GM18499 (cell line): Measurements from ENCODE around the gene PRG3.
A peak's percentile ranks its signal among the peaks of the same experiment; 100 is the strongest.

Experiments
- ATAC-seq: cut with Tn5 transposase; IDR thresholded peaks from one replicate; pipeline ENCODE4 v1.9.1; 2021; ENCODE audit warnings: moderate number of reproducible peaks; ENCODE audit not compliant: insufficient read depth, unreplicated experiment

PRG3 gene, protein sequence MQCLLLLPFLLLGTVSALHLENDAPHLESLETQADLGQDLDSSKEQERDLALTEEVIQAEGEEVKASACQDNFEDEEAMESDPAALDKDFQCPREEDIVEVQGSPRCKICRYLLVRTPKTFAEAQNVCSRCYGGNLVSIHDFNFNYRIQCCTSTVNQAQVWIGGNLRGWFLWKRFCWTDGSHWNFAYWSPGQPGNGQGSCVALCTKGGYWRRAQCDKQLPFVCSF

DNA sequence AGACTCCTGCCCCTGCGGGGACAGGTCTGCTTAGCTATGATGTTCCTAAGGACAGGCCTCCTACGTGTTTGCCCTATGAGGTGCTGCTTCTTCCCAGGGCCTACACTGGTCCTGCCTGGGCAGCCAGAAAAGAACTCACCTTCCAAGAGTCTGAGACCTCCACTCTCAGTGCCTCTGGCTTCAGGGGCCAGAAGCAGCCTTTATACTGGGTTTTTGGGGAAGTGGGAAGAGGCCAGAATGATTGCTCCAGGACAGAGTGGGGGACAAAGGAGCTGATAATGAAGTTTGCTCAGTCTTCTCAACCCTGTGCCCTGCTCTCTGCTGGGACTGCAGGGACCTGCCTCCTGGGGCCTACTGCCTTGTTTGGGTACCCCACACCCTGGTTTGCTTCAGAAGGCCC, at the start of gene PRG3:
TSS of gene PRG3 (minus strand) at position 176 of the 400 bp plus-strand sequence. CDS start 442 bp downstream, outside the sequence.
- ATAC-seq, result no peak

DNA sequence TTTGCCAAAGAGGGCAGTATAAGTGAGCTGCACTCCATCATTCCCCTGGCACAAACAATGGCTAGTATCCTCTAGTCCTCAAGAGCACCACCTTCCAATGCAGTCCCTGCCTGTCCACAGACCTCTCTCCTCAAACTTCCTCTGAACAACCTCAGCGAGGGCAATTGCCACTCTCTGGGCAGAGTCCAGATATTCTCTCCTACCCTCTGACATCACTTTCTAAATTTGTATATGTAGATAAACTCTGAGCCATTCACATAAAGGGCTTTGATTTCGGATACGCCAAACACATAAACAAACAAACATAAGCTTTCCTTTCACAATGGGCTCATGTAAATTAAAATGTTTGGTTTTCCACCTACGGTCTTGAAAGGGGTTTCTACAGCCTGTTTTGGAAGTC, 49.0 kb upstream of the PRG3 start:
- no peak for ATAC-seq

DNA sequence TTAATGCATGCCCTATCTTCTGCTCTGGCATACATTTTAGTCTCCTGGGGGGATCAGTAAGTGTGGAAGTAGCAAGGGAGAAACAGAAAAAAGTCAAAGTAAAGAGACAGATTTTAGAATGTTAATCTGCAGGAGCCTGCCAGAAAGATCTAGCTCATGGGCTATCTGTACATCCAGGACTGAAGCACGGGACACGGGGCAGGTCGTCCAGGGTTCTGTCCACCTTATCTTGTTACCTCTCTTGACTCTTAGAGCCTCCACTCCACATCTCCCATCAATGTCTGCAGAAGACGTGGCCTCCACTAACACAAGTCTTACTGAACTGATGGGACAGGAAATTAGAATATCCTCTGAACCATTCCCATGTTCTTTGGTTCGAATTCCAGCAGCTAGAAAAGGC, 47.7 kb upstream of the PRG3 start:
- ATAC-seq, result no peak

DNA sequence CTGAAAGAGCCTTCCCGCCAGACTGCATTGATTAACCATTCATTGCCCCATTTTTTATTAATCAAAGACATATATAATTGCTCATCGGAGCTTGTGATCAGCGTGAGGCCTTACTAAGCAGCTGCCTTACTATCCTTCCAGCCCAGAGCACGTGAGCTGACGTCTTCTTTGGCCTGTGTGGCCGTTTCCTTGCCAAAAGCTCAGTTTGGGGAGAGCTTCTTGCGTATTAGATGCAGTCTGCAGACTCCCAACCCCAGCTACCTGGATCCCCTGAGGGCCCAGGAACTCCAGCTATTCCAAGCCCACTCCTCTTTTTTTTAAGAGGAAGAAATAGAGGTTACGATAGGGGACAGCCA, 46.8 kb upstream of the PRG3 start:
- ATAC-seq, result no peak

DNA sequence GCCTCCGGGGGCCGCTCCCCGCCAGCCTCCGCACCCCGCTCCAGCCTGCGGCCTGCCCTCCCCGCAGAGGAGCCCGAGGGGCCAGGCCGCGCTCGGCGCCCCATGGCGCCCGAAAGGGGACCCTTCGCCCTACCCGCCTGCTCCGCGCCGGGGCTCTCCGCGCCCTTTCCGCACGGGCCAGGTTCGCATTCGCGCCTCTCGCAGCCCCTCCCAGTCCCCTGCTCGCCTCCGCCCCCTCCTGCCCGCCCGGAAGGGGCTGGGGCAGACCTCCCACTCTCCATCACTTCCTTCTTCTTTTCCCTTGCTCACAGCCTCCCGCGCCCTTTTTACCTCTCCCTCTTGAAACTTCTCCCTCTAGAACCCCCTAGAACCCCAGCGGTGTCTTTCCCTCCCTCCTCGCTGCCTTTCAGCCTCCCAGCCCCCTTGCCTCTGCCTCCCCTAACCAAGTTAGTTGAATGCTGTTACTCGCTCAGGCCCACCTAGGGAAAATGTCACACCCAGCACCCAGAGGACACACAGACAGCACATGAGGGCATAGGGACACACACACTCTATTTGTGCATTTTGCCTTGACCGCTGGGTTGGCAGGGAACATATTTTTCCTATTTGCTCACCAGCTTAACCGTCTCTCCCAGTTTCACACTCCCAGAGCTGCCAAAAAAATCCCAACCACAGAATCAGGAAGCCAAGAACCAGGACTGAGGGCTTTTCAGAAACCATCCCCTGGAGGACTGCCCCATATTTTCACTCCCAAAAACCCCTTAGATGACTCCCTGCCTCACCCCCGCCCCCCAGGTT, 46.2 kb upstream of the PRG3 start, which contains the start of gene SLC43A3:
TSS of gene SLC43A3 (minus strand) at position 193 of the 798 bp plus-strand sequence. CDS start 949 bp downstream, outside the sequence.
- ATAC-seq, result peak; percentile 34

DNA sequence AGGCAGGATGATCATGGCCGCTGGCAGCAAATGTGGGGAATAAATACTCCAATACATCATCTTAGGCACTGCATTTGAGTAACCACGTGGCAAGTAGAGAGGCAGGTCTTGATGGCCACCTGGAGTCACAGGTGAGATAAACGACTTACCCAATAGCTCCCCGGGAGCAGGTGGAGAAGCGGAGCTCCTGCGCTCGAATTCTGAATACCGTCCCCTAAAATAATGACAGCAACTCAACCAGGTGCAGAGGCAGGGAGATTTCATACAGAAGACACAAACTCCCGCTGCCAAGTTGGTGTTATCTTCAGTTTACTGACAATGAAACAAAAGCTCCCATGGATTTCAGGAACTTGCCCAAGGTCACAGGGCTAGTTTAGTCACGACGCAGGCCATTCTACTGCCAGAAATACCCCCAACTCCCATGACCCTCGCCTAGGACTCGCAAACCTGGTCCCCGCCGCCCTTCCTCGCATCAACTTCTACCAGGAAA, 45.5 kb upstream of the PRG3 start:
- ATAC-seq, result no peak

DNA sequence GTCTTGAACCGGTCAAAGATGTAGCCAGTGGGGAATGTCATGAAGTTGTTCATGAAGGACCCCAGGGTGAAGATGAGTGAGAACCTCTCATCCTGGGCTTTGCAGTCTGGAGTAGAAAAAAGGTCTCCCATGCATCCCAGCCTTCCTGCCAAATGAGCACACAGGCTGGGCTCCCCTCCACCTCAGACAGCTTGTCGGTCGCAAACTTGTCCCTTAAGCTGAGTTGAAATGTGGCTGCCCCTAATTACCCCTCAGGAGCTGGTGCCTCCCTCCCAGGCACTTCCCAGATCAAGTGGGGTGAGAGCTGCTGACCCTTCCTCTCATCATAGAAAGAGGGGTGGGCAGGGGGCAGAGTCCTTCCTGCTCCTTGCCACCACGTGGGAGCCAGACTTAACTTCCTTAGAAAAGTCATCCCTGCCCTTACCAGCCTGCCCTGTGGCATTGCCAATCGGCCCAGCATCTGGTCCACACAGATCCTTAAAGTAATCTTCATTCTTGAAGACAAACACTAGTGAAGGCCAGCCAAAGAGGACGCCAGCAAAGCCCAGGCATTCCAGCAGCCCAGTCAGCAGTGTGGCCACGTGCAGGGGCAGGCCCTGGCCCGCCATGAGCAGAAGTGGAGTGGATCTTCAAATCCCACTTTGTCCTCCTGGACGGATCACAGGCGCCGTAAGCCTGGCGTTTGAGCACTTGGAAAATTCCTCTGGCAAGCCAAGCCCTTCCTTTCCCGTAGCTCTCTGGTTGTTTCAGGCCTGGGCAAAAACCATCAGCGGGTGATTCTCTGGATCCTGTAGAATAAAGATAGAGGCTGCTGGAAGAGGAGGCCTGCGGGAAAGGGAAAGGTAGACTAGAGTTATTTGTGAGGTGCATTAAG, 44.9 kb upstream of the PRG3 start:
- no peak for ATAC-seq

DNA sequence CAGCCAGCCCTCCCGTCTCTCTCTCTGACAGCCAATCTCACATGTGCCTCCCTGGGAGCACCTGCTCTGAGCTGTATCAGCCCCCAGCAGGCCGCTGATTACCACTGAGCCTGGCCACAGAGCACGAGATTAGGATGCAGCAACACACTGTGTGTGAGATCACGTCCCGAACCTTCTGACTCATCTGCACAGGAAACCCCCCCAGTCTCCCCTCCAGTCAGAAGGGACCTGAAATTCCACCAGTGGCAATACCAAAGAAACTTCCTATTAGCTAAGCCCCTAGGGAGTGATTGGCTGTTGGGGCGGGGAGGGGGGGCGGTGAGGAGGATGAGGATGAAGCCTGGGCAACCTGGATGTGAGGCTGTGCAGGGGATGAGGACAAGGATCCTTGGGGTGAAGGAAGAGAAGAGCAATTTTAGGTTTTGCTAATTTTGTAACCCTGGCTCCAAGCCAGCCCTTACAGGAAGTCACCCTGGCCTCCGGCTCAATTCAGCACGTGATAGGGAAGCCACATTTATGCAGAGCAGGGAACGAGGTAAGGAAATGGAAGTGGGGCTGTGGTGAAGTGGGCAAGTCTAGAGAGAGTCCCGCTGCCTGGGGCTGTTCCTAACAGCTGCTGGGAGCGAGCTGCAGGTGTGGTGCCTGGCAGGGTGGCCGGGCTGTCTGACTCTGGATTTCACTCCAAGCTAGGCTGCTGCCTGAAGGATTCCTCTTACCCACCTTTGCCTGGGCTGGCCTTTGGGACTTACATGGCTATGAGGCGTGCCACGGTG, 44.0 kb upstream of the PRG3 start:
- ATAC-seq, result peak; percentile 92

DNA sequence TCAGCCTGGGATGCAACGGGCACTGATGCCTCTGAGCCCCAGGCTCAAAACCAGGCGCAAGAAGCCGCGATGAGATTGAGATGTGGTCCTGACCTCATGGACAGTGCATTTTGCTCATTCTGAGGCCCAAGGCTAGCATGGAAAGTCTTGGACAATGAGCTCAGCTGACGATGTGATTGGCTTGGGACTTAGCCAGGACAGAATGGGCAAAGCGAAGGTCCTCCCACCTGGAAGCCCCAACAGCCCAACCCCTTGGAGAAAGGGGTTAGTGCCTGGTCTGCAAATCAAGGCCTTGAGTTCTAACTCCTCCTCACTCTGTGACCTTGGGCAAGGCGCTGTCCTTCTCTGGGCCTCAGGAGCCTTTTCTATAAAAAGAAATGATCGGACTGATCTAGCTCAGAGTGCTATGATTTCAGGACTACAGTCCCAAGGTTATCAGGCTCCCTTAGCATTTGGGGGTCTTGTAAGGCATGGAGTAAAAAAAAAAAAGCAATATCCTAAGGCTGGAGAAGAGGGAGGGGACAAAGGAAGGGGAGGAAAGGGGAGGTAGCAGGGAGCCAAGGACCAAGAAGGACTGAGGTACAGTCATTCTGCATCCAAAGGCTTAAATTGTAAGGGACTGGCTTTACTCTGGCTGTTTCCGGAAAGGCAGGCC, 43.3 kb upstream of the PRG3 start:
- ATAC-seq, result no peak

DNA sequence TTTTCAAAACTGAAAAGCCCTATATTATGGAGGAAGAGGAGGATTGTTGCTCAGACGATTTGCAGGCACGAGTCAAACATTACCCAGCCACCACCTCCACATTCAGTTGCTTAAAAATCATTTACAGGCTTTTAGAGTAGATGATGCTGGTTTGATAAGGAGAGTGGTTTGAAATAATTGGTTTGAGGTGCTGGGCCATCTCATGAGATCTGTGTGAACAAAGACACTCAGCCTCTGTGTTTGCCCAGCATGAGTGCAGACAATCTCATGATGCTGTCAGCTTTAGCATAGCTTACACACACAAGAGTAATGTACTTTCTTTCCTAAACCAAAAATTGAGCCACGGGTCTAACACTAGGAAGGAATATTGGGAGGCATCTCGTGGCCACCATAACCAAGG, 41.7 kb upstream of the PRG3 start:
- ATAC-seq, result no peak

DNA sequence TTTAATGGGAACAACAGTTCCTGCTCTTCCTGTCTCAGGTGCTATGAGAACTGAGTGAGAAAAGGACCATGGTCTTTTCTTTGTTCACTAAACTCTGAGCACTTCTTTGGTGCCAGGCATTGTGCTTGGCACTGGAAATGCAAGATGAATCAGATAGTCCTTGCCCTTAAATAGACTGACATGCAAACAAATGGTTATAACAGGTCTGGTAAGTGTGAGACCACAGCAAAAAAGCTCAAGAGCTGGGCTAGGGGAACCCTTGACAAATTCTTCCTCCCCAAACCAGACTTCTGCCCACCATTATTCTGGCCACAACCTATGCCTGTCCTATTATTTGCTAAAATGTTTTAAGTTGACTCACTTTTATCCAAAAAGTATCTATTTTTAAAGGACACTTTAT, 40.9 kb upstream of the PRG3 start:
- no peak for ATAC-seq

DNA sequence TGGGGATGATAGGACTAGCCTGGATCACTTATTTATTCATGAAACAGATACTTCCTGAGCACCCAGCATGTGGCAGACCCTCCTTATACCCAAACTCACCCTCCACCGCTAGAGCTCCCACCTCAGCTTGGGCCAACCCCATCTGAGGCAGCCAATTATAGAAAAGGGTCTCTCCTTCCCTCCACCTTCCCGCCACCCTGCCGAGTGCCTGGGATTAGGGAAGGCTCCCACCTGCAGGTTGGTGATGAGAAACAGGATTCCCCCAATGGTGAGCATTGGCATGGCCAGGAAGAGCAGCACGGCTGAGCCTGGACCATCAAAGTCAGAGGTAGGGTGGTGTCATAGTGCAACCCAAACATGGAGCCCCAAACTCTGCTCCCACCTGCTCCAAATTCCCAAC, 40.1 kb upstream of the PRG3 start:
- ATAC-seq, result no peak

DNA sequence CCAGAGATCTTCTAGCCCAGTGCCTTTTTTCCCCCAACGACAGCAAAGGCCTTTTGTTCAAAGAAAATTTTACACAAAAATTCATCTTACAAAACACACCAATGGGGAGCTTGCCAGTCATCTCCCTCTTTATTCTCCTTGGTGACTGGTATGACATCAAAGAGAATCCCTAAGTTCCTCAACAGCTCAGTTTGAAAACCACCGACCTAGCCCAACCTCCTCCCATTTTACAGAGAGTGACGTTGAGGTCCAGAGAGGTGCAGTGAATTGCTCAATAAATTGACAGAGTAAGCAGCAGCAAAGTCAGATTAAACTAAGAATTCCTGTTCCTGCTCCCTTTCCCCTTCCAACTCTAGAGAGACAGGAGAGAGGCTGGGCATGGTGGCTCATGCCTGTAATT, 38.2 kb upstream of the PRG3 start:
- ATAC-seq, result no peak

DNA sequence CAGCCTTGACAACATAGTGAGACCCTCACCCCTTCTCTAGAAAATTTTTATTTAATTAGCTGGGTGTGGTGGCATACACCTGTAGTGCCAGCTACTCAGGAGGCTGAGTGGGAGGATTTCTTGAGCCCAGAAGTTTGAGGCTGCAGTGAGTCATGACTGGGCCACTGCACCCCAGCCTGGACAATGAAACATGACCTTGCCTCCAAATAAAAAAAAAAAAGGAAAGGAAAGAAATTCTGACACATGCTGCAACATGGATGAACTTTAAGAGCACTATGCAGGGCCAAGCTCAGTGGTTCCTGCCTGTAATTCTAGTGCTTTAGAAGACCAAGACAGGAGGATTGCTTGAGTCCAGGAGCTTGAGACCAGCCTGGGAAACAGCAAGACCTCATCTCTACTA, 37.2 kb upstream of the PRG3 start:
- no peak for ATAC-seq

DNA sequence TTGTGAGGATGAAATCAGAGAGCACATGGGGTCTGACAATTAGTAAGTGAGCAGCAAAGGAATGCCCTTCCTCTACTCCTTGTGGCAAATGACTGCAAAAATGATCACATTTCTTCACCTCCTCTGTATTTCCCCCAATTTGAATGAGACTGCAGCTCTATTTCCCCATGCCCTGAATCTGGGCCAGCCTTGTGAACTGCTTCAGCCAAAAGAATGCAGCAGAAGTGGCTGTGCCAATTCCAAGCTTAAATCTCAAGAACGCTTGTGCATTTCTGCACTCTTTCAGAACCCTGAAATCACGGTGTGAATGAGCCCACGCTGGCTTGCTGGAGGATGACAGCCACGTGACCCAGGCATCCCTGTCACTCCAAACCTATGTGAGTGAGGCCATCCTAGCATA, 36.1 kb upstream of the PRG3 start:
- no peak for ATAC-seq

DNA sequence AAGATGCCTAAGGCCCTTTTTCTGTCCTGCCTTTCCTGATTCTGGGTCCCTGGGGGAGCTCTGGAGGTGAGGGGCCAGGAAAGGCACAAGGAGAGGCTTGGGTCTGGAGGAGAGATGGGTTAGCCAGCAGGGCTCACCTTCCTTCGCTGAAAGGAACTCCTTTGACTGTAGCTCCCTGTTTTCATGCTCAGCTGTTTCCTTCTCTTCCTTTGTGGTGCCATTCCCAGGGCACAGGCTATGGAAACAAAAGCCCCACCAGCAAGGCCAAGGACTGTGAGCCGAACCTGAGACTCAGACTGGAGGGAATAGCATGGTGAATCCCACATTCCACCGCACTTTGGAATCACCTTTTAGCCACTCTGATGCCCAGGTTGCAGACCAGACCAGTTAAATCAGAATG, 35.5 kb upstream of the PRG3 start:
- ATAC-seq, result no peak

DNA sequence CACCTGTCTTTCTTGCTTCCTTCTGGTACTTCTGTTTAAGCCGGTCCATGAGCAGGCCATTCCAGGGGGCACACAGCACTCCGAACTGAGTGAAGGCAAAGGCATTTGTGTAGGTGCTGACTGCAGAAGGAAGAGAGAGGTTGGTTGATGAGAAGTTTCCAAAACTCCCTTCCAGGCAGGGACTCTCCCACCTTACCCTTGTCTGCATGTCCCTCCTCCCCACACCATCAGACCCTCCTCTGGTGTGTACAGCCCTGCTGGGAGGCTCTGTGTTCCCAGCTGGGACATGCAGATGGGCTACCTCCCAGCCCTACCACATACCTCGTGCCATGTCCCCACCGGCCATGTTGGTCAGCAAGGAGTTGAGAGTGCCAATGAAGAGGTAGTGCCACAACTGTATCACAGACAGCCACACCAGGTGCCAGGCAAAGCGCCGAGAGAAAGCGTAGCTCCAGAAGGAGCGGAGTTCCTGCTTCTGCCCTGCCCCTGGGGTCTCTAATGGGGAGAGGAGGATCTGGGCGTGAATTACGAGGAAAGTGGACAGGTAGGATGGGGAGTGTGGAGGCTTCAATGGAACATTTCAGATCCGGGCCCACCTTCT, 33.8 kb upstream of the PRG3 start:
- ATAC-seq, result no peak

DNA sequence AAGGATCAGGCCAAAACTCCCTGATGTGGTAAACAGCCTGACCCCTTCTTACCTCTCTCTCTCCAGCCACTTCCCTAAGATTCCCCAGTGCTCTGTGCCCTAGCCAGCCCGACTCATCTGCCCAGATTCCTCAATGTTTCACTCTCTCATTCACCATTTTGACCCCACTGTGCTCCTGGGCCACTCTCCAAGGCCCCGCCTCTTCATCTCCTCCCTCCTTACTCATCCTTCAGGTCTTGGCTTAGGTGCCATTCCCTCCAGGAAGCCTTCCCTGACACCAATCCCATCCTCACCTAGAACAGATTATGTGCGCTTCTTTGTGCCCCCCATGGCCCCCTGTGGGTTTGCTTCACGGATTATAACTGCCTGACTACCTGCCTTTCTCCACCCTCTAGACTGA, 32.7 kb upstream of the PRG3 start:
- ATAC-seq, result no peak

DNA sequence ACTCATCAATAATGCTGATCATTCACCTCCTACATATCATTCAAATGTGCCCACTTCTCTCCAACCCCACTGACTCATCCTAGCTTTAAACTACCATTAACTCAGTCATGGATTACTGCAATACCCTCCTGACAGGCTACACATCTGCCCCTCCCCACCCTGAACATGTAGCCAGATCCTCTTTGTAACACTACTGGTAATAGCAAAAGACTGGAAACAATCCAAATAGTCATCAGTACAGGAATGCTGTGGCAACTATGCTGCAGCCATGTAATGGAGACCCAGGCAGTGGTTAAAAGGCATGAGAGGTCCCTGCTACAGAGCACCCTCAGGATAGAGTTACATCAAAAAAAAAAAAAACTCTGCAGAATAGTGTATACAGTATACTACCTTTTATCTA, 29.3 kb upstream of the PRG3 start:
- ATAC-seq, result no peak
